ENCODE measurements around the gene DSC2.

DSC2 gene

GRCh38 chr18:31102025-31102684 is at the start of gene DSC2:
Gene DSC2, minus strand, starts transcription at chr18:31102421. Its CDS starts 450 bp downstream, at chr18:31101971.
- no peak for DNase-seq (ENCODE audit: extremely low read depth, low read depth)
- no peak for TF ChIP-seq CTCF (IDR thresholded peaks at IDR 0.05; ENCODE audit: low read depth, low read length)

- no peak for TF ChIP-seq CTCF (IDR thresholded peaks at IDR 0.05; ENCODE audit: low read depth, low read length)
- DNase-seq (ENCODE audit: extremely low read depth, low read depth), result no peak
Measured at GRCh38 chr18:31149351-31149750, 47.1 kb upstream of the DSC2 start.

- no peak for TF ChIP-seq CTCF (IDR thresholded peaks at IDR 0.05; ENCODE audit: low read depth, low read length)
- DNase-seq (ENCODE audit: extremely low read depth, low read depth), result no peak
Measured at GRCh38 chr18:31148600-31148999, 46.4 kb upstream of the DSC2 start.

GRCh38 chr18:31146809-31147208 is 44.6 kb upstream of the DSC2 start:
- no peak for TF ChIP-seq CTCF (IDR thresholded peaks at IDR 0.05; ENCODE audit: low read depth, low read length)
- DNase-seq (ENCODE audit: extremely low read depth, low read depth), result no peak

- TF ChIP-seq CTCF (IDR thresholded peaks at IDR 0.05; ENCODE audit: low read depth, low read length), result no peak
- DNase-seq (ENCODE audit: extremely low read depth, low read depth), result no peak
Measured at GRCh38 chr18:31143025-31143424, 40.8 kb upstream of the DSC2 start.

- no peak for DNase-seq (ENCODE audit: extremely low read depth, low read depth)
- no peak for TF ChIP-seq CTCF (IDR thresholded peaks at IDR 0.05; ENCODE audit: low read depth, low read length)
Measured at GRCh38 chr18:31138709-31139108, 36.5 kb upstream of the DSC2 start.

- no peak for DNase-seq (ENCODE audit: extremely low read depth, low read depth)
- TF ChIP-seq CTCF (IDR thresholded peaks at IDR 0.05; ENCODE audit: low read depth, low read length), result no peak
Measured at GRCh38 chr18:31134988-31135529, 32.8 kb upstream of the DSC2 start.

Data from AG09319 (cell line).